ENCODE data around the gene CRCP.
"Not testable (repeated sequence)": the region's sequence is repeated elsewhere in the genome, so short reads cannot be mapped to it uniquely, and the experiment has no call there.

The CRCP gene

GRCh38 chr7:66114743-66115649 lies at the start of gene CRCP:
TSS of gene CRCP (plus strand) at chr7:66114847. CDS start at chr7:66114963, 116 bp downstream.
- peak; percentile 83 for DNase-seq (ENCODE audit: low spot score)

DNA sequence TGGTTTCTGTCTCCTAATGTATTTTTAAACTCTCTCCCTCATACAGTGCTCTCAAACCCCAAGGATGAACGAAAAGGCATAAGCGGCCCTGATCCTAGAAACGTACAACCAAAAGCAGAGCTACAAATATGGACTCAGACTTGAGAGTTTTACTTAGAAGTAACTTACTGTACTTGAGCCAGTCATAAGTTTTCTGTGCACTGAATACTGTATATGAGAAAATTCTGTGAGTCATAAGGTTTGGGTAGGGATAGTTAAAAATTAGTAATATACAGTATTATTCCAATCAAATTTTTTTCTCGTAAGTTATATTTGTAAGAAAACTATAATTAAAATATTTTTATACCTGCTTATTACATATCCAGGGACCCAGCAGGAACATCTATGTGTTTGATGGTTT lies 44.9 kb upstream of the CRCP start:
- DNase-seq (ENCODE audit: low spot score), result no peak

DNA sequence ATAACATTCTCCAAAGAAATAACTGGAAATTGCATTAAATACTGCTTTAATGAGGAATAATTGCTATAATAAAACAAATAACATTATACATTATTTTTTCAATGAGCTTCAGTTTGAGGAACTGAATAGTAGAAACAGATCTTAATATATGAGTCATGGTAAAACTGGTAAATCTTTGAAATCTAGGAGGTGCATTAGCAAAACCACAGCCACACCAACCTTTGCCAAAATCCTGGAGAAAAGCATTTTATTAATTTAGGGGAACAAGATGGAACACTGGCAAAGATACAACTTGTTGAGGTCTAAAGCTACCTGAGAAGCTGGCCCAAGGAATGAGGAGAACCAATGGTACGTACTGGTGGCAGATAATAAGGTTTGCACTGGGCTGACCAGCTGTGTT lies 44.4 kb upstream of the CRCP start:
- no peak for DNase-seq (ENCODE audit: low spot score)

DNA sequence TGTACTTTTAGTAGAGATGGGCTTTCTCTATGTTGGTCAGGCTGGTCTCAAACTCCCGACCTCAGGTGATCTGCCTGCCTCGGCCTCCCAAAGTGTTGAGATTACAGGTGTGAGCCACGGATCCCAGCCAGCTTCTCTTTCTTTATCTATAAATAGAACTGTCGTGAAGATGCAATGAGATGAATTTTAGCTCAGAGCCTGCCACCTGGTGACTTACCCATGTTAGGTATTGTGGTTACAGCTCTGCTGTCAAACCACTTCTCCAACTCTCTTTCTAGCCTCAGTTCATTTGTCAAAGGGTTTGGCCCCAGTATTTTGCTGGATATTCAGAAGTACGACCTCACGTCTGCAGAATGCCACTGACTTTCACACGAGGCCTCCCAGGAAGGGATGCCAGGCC lies 42.4 kb upstream of the CRCP start:
- DNase-seq (ENCODE audit: low spot score), result not testable (repeated sequence)

- peak; percentile 100 for DNase-seq (ENCODE audit: low spot score)
These were observed 38.8 kb upstream of the CRCP start, which contains the start of gene ASL for GRCh38 chr7:66075590-66076461. TSS of gene ASL (plus strand) at chr7:66075819. CDS start at chr7:66076082, 263 bp downstream.

- DNase-seq (ENCODE audit: low spot score), result no peak
These were observed 38.0 kb upstream of the CRCP start for GRCh38 chr7:66076462-66077329.

DNA sequence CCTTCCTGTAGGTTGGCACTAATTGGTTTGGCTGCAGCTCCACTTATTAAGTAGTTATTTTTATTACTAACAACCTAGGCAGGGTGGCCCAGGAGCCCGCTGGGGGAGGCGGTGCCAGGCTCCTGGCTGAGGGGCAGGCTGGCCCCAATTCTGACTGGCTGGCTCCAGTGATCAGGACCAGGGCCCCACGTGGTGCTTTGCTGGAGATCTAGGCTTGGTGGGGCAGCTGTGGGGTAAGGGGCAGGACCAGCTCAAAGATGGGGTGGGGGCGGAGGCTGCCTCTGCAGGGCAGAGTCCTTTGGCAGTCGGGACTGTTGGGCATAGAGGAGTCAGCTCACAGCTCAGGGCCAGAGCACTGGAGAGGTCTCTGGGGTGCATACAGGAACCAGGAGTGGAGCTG lies 36.6 kb upstream of the CRCP start:
- DNase-seq (ENCODE audit: low spot score), result no peak

GRCh38 chr7:66082083-66082482 lies 32.6 kb upstream of the CRCP start:
- no peak for DNase-seq (ENCODE audit: low spot score)

- DNase-seq (ENCODE audit: low spot score), result no peak
These were observed 31.7 kb upstream of the CRCP start for GRCh38 chr7:66082886-66083415.

DNA sequence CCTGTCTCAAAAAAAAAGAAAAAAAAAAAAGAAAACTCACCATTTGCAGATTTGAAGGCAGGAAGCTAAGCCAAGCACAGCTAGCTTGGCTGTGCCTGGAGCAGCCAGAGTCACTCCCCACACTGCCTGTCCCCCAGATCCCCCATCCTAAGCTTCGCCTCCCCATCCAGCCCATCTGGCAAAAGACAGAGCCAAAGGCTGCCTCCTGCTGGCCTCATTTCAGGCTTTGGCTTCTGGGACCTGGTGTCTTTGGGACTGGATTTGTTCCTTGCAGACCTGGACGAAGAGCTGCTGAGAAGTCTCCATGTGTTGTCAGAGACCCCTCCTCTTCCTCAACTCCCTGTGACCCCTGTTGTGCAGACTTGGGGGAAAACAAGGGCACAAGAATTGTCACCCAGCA lies 31.0 kb upstream of the CRCP start:
- no peak for DNase-seq (ENCODE audit: low spot score)

GRCh38 chr7:66088861-66089838 lies 25.5 kb upstream of the CRCP start:
- DNase-seq (ENCODE audit: low spot score), result no peak

DNA sequence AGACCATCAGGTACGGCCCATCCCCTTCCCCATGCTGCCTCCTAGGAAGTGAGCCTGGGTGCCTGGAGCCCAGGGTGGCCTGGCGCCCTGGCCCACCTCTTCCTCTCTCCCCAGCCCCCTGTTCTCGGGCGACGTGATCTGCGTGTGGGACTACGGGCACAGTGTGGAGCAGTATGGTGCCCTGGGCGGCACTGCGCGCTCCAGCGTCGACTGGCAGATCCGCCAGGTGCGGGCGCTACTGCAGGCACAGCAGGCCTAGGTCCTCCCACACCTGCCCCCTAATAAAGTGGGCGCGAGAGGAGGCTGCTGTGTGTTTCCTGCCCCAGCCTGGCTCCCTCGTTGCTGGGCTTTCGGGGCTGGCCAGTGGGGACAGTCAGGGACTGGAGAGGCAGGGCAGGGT lies 22.0 kb upstream of the CRCP start:
- no peak for DNase-seq (ENCODE audit: low spot score)

GRCh38 chr7:66095010-66095409 lies 19.6 kb upstream of the CRCP start:
- no peak for DNase-seq (ENCODE audit: low spot score)

DNA sequence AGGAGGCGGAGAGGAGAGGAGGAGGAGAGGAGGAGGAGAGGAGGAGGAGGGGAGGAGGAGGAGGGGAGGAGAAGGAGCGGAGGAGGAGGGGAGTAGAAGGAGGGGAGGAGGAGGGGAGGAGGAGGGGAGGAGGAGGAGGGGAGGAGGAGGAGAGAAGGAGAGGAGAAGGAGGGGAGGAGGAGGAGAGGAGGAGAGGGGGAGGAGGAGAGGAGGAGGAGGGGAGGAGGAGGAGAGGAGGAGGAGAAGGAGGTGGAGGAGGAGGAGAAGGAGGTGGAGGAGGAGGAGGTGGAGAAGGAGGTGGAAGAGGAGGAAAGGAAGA lies 15.5 kb upstream of the CRCP start:
- DNase-seq (ENCODE audit: low spot score), result no peak

DNA sequence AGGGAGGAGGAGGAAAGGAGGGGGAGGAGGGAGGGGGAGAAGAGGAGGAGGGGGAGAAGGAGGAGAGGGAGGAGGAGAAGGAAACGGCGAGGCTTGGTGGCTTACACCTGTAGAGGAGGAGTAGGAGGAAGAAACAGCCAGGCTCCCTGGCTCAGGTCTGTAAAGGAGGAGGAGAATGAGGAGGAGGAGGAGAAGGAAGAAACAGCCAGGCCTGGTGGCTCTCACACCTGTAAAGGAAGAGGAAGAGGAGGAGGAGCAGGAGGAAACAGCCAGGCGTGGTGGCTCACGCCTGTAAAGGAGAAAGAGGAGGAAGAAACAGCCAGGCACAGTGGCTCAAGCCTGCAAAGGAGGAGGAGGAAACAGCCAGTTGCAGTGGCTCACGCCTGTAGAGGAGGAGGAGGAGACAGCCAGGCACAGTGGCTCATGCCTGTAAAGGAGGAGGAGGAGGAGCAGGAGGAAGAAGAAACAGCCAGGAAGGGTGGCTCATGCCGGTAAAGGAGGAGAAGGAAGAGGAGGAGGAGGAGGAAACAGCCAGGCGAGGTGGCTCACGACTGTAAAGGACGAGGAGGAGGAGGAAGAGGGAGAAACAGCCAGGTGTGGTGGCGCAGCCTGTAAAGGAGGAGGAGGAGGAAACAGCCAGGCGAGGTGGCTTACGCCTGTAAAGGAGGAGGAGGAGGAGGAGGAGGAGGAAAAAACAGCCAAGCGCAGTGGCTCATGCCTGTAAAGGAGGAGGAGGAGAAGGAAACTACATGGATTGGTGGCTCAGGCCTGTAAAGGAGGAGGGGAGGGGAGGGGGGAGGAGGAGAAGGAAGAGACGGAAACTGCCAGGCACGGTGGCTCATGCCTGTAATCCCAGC lies 14.9 kb upstream of the CRCP start:
- DNase-seq (ENCODE audit: low spot score), result peak; percentile 45

DNA sequence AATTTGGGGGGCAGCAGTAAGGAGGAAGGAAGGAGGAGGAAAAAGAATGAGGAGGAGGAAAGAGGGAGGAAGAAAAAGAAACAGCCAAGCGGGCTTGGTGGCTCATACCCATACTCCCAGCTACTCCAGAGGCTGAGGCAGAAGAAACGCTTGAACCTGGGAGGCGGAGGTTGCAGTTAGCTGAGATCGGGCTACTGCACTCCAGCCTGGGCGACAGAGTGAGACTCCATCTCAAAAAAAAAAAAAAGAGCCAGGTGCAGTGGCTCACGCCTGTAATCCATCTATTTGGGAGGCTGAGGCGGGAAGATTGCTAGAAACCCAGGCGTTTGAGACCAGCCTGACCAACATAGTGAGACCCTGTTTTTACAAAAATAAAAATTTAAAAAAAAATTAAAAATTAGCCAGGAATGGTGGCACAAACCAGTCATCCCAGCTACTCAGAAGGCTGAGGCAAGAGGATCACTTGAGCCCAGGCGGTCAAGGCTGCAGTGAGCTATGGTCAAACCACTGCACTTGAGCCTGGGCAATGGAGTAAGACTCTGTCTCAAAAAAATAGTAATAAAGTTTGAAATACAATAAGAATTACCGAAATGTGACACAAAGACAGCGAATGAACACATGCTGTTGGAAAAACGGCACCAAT lies 14.1 kb upstream of the CRCP start:
- DNase-seq (ENCODE audit: low spot score), result no peak

- not testable (repeated sequence) for DNase-seq (ENCODE audit: low spot score)
These were observed 12.5 kb upstream of the CRCP start for GRCh38 chr7:66102168-66102567.

DNA sequence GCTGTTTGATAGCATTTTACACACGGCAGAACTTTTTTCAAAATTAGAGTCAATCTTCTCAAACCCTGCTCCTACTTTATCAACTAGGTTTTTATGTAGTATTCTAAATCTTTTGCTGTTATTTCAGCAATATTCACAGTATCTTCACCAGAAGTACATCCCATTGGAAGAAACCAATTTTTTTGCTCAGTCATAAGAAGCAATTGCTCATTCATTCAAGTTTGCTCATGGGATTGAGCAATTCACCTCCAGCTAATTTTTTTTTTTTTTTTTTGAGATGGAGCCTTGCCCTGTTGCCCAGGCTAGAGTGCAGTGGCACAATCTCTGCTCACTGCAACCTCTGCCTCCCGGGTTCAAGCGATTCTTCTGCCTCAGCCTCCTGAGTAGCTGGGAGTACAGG lies 10.7 kb upstream of the CRCP start:
- not testable (repeated sequence) for DNase-seq (ENCODE audit: low spot score)

DNA sequence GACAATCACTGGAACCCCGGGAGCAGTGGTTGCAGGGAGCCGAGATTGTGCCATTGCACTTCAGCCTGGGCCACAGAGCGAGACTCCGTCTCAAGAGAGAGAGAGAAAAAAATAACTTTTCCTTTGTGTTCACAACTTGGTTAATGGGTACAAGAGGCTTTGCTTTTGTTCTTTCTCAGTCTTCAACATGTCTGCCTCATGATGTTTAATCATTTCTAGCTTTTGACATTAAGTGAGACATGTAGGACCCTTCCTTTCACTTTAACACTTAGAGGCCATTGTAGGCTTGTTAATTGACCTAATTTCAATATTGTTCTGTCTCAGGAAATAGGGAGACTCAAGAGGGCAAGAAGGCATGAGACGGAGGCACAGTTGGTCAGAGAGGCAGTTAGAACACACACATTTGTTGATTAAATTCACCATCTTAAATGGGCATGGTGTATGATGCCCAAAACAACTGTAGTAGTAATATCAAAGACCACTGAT lies 9.3 kb upstream of the CRCP start:
- no peak for DNase-seq (ENCODE audit: low spot score)

All from hepatic stellate cell (primary cell).